H1 (cell line): Measurements from ENCODE around the gene CDR2L. TPM values are rescaled to one million over a fixed set of nuclear protein-coding genes. Genes with fewer than 3 reads are reported as not detected.

ENCODE experiments used
- CTCF ChIA-PET: fragments of 300-600 bp; sonication (Branson Sonifier 250); formaldehyde crosslinking; loops from one replicate; lab custom pipeline; 2021; ENCODE audit not compliant: partially characterized antibody; lab: Charles Lee
- POLR2A ChIA-PET: fragments of 300-600 bp; sonication (Branson Sonifier 250); formaldehyde crosslinking; loops from one replicate; lab custom pipeline; 2021; ENCODE audit warnings: inconsistent platforms; ENCODE audit not compliant: partially characterized antibody; lab: Charles Lee
- DNase-seq, 2 experiments: peaks; one replicate each; pipeline versions ENCODE4 v3.0.0 to v3.0.0-alpha.2; 2010 to 2022; ENCODE audit warnings: low spot score in 2 of 2, low read depth in 1 of 2, mixed read lengths in 1 of 2
- FAIRE-seq: peaks from 2 replicates; lab custom pipeline; 2011; peaks lifted over from hg19 to GRCh38; lab: Jason Lieb, UNC
- H2AFZ ChIP-seq: 2 replicates; pipeline ENCODE4 v1.8.1; 2012; ENCODE audit warnings: low read length, inconsistent platforms
- H2AK5ac ChIP-seq: 2 replicates; pipeline ENCODE4 v1.6.1; 2013; ENCODE audit warnings: low read depth, low read length
- H2BK120ac ChIP-seq: replicated peaks from 2 replicates; pipeline ENCODE3; 2013; ENCODE audit warnings: low read depth, low read length, inconsistent platforms
- H2BK12ac ChIP-seq: 2 replicates; pipeline ENCODE4 v1.6.1; 2013; ENCODE audit warnings: low read depth, low read length
- H2BK15ac ChIP-seq: 2 replicates; pipeline ENCODE4 v1.6.1; 2013; ENCODE audit warnings: low read length
- H2BK20ac ChIP-seq: 2 replicates; pipeline ENCODE4 v1.6.1; 2013; ENCODE audit warnings: low read length
- H2BK5ac ChIP-seq: 2 replicates; pipeline ENCODE4 v1.6.1; 2013; ENCODE audit warnings: low read depth, low read length
- H3K14ac ChIP-seq: 2 replicates; pipeline ENCODE4 v1.6.1; 2013; ENCODE audit warnings: inconsistent platforms; ENCODE audit not compliant: insufficient read length
- H3K18ac ChIP-seq: 2 replicates; pipeline ENCODE4 v1.6.1; 2013; ENCODE audit warnings: low read length; ENCODE audit errors: extremely low read depth
- H3K23ac ChIP-seq: 2 replicates; pipeline ENCODE4 v1.6.1; 2013; ENCODE audit warnings: inconsistent platforms; ENCODE audit not compliant: insufficient read length
- H3K23me2 ChIP-seq: 2 replicates; pipeline ENCODE4 v1.6.1; 2013; ENCODE audit warnings: low read depth, low read length
- H3K27ac ChIP-seq: 2 replicates; pipeline ENCODE4 v1.6.1; 2011; ENCODE audit warnings: low read depth, low read length, inconsistent platforms
- H3K27me3 ChIP-seq, 4 experiments: replicated peaks in 1 of 4; 1 replicate in 1 of 4; 2 replicates in 3 of 4; pipeline versions ENCODE4 v1.6.1 to v1.8.1; 2011 to 2013; ENCODE audit warnings: low read length in 3 of 4, mild to moderate bottlenecking in 3 of 4, inconsistent platforms in 2 of 4, mixed read lengths in 2 of 4, moderate library complexity in 1 of 4; ENCODE audit not compliant: control insufficient read depth in 3 of 4, insufficient read depth in 3 of 4; ENCODE audit errors: extremely low read depth in 1 of 4
- H3K36me3 ChIP-seq, 4 experiments: 2 replicates each; pipeline versions ENCODE4 v1.6.1 to v1.8.1; 2011 to 2013; ENCODE audit warnings: mild to moderate bottlenecking in 4 of 4, low read length in 3 of 4, moderate library complexity in 2 of 4, control low read depth in 1 of 4, inconsistent platforms in 1 of 4; ENCODE audit not compliant: insufficient read depth in 4 of 4, control insufficient read depth in 2 of 4
- H3K4ac ChIP-seq: replicated peaks from 2 replicates; pipeline ENCODE3; 2013; ENCODE audit warnings: low read length, low read depth, mixed read lengths, inconsistent platforms; ENCODE audit not compliant: insufficient read length
- H3K4me1 ChIP-seq, 4 experiments: replicated peaks in 1 of 4; 1 replicate in 1 of 4; 2 replicates in 3 of 4; pipeline versions ENCODE4 v1.6.1 to v1.8.1; 2011 to 2013; ENCODE audit warnings: low read length in 3 of 4, inconsistent platforms in 2 of 4, mixed read lengths in 1 of 4; ENCODE audit not compliant: insufficient read depth in 4 of 4, control insufficient read depth in 3 of 4
- H3K4me2 ChIP-seq, 2 experiments: 2 replicates each; pipeline versions ENCODE4 v1.6.1 to v1.8.1; 2011 to 2013; ENCODE audit warnings: low read depth in 2 of 2, low read length in 2 of 2, control low read depth in 1 of 2, inconsistent platforms in 1 of 2, mild to moderate bottlenecking in 1 of 2; ENCODE audit not compliant: insufficient read depth in 1 of 2
- H3K4me3 ChIP-seq, 4 experiments: fragments of 200-600, 300-600 bp in 1 of 4; sonication (generic), shearing (Covaris generic), sonication (Bioruptor Twin) in 1 of 4; 2 replicates each; pipeline versions ENCODE4 v1.5.1 to v1.8.1; 2011 to 2016; ENCODE audit warnings: low read length in 4 of 4, low read depth in 3 of 4, control low read depth in 2 of 4, inconsistent platforms in 2 of 4, mild to moderate bottlenecking in 2 of 4, mixed read lengths in 1 of 4, moderate library complexity in 1 of 4; ENCODE audit not compliant: insufficient read depth in 2 of 4; ENCODE audit errors: extremely low read depth in 1 of 4
- H3K56ac ChIP-seq: replicated peaks from 2 replicates; pipeline ENCODE3; 2013; ENCODE audit warnings: low read depth, mild to moderate bottlenecking, mixed read lengths, low read length, inconsistent platforms; ENCODE audit not compliant: insufficient read length
- H3K79me1 ChIP-seq: 2 replicates; pipeline ENCODE4 v1.6.1; 2013; ENCODE audit warnings: low read depth, low read length, control low read depth
- H3K79me2 ChIP-seq, 2 experiments: 2 replicates each; pipeline versions ENCODE4 v1.6.1 to v1.8.1; 2012 to 2013; ENCODE audit warnings: low read length in 2 of 2, mild to moderate bottlenecking in 2 of 2, inconsistent platforms in 1 of 2; ENCODE audit not compliant: insufficient read depth in 2 of 2, control insufficient read depth in 1 of 2
- H3K9ac ChIP-seq, 4 experiments: replicated peaks in 1 of 4; 1 replicate in 1 of 4; 2 replicates in 3 of 4; pipeline versions ENCODE4 v1.6.1 to v1.8.1; 2011 to 2013; ENCODE audit warnings: low read depth in 3 of 4, low read length in 3 of 4, control low read depth in 2 of 4, mild to moderate bottlenecking in 2 of 4, moderate library complexity in 2 of 4, inconsistent platforms in 1 of 4; ENCODE audit errors: extremely low read depth in 1 of 4
- H3K9me3 ChIP-seq, 2 experiments: 2 replicates each; pipeline versions ENCODE4 v1.6.1 to v1.8.1; 2012 to 2013; ENCODE audit warnings: mild to moderate bottlenecking in 2 of 2, moderate library complexity in 2 of 2, control low read depth in 1 of 2, inconsistent platforms in 1 of 2, low read depth in 1 of 2, low read length in 1 of 2, mixed read lengths in 1 of 2; ENCODE audit not compliant: insufficient read depth in 2 of 2
- H4K20me1 ChIP-seq, 2 experiments: replicated peaks in 1 of 2; 2 replicates each; pipeline versions ENCODE3 to v1.8.1; 2011 to 2013; ENCODE audit warnings: inconsistent platforms in 2 of 2, low read length in 2 of 2, mild to moderate bottlenecking in 1 of 2; ENCODE audit not compliant: insufficient read depth in 2 of 2, control insufficient read depth in 1 of 2
- H4K5ac ChIP-seq: 2 replicates; pipeline ENCODE4 v1.6.1; 2013; ENCODE audit warnings: low read length, low read depth, mixed read lengths, inconsistent platforms; ENCODE audit not compliant: insufficient read length
- H4K8ac ChIP-seq: 2 replicates; pipeline ENCODE4 v1.8.0; 2013; ENCODE audit warnings: mild to moderate bottlenecking, moderate library complexity, low read length, inconsistent platforms; ENCODE audit not compliant: insufficient read depth; ENCODE audit errors: extremely low read depth
- H4K91ac ChIP-seq: replicated peaks from 2 replicates; pipeline ENCODE3; 2013; ENCODE audit warnings: low read length, mixed read lengths, inconsistent platforms; ENCODE audit not compliant: insufficient read length
- SAP30 ChIP-seq: fragments of 300-600 bp; sonication (generic); IDR thresholded peaks from 2 replicates; pipeline ENCODE4 v1.7.1; 2012; ENCODE audit warnings: low read length, moderate library complexity, mild to moderate bottlenecking, inconsistent platforms; ENCODE audit not compliant: insufficient read depth, insufficient replicate concordance
- TBP ChIP-seq: IDR thresholded peaks from 2 replicates; pipeline ENCODE4 v1.6.1; 2011; ENCODE audit warnings: low read depth, low read length, improper control_type of control experiment
- WGBS, 2 experiments: shearing (Covaris generic) in 1 of 2; methylation state at CpG; one replicate each; pipeline versions ENCODE4 v1.1.6 to v1.1.7; 2013 to 2015; ENCODE audit warnings: low lambda C conversion rate in 2 of 2, mixed read lengths in 2 of 2, inconsistent platforms in 1 of 2, low coverage in 1 of 2, missing lambda C conversion rate in 1 of 2; ENCODE audit not compliant: insufficient replicate concordance in 2 of 2, insufficient coverage in 1 of 2, insufficient read length in 1 of 2; ENCODE audit errors: extremely low coverage in 1 of 2, missing lambda C conversion rate in 1 of 2; 5-methylcytosine and 5-hydroxymethylcytosine counted together
- polyA plus RNA-seq, 7 experiments: library from polyadenylated mRNA; depleted of rRNA in 3 of 7; stranded (reverse) in 5 of 7; unstranded in 2 of 7; fragments of >200 nt in 5 of 7; fragments of 200-250 nt in 2 of 7; gene quantifications; 1 replicate in 5 of 7; 2 replicates in 1 of 7; 4 replicates in 1 of 7; pipeline versions ENCODE4 v1.2.1 to v1.2.3, GENCODE V29; 2011 to 2013; ENCODE audit warnings: missing spikeins in 2 of 7, mixed read lengths in 2 of 7
- total RNA-seq: library from RNA; stranded (reverse); fragmentation: NEBNext Ultra II Directional; extraction: Animal tissue kit (Norgen Biotek cat#: 25700); gene quantifications from 2 replicates; pipeline ENCODE4 v1.2.1, GENCODE V29; 2021

The CDR2L gene
- total and polyA plus RNA-seq, 2 of the 8 experiments (the other 6 are each of a cell fraction or from before 2014, with no cell fraction given) = 20.4 to 38.1 TPM

GRCh38 chr17:75013092-75013559 lies 25.7 kb downstream of the CDR2L start:
- DNase-seq (no peak), FAIRE-seq (no peak)
- Histone ChIP-seq H4K5ac (peak overlapping the region; percentile 62), H2AK5ac (no peak overlapping the region), H3K18ac (no peak overlapping the region), H4K8ac (no peak overlapping the region), H3K36me3 (peaks cover 0 to 9% (median 0%) of the 10 kb centered on the region in 4 experiments; a peak in 4 of 8 replicates), H3K9me3 (no peaks in the 10 kb centered on the region), H3K4me2 (peak overlapping the region; percentile 84 to 86), H2AFZ (no peak overlapping the region), H4K91ac (no peak overlapping the region), H4K20me1 (no peaks in the 10 kb centered on the region), H3K27ac (peak overlapping the region; percentile 87), H3K79me2 (peaks cover 0 to 14% of the 10 kb centered on the region in 2 experiments; a peak in 2 of 4 replicates), H2BK120ac (no peak overlapping the region), H3K23ac (no peak overlapping the region), H3K56ac (no peak overlapping the region), H2BK20ac (no peak overlapping the region), H3K4ac (no peak overlapping the region), H3K4me1 (peaks cover 0 to 15% (median 4%) of the 10 kb centered on the region in 4 experiments; a peak in 5 of 7 replicates), H3K14ac (no peak overlapping the region), H3K4me3 (peak overlapping the region; percentile 73 to 84 (median 79)), H2BK5ac (no peak overlapping the region; the same call in none of the 2 replicates), H3K27me3 (no peaks in the 10 kb centered on the region), H3K79me1 (no peaks in the 10 kb centered on the region; the same call in 1 of the 2 replicates), H3K23me2 (peaks cover 6% of the 10 kb centered on the region; the same call in 1 of the 2 replicates), H2BK15ac (no peak overlapping the region), H2BK12ac (no peak overlapping the region), H3K9ac (peak overlapping the region; percentile 86 to 96 (median 94))
- 1% methylated on average over 10 of the region's 10 CpGs; no CpG with 5 or more reads in 1 of the 2 experiments for WGBS, 2 experiments
- TF ChIP-seq SAP30 (peak; percentile 53), TBP (no peak)
- ChIA-PET POLR2A (interaction anchor here (0.6 to 5.8 kb wide), 38 partner anchors 10 to 406 kb away, joined by 3 to 87 read pairs (median 5); partner anchors contain the start of genes ATP5PD, CDR2L, HID1 and KCTD2), CTCF (interaction anchor here (0.7 to 20.3 kb wide), 21 partner anchors 10 to 268 kb away, joined by 3 to 345 read pairs (median 6); partner anchors contain the start of genes CDR2L and OTOP2)
